HG03064 (cell line): ENCODE results near the gene RFLNA.

Experiments used
- ATAC-seq: cut with Tn5 transposase; IDR thresholded peaks from one replicate; pipeline ENCODE4 v1.9.1; 2021; ENCODE audit warnings: low read depth; ENCODE audit not compliant: unreplicated experiment

Gene RFLNA

DNA sequence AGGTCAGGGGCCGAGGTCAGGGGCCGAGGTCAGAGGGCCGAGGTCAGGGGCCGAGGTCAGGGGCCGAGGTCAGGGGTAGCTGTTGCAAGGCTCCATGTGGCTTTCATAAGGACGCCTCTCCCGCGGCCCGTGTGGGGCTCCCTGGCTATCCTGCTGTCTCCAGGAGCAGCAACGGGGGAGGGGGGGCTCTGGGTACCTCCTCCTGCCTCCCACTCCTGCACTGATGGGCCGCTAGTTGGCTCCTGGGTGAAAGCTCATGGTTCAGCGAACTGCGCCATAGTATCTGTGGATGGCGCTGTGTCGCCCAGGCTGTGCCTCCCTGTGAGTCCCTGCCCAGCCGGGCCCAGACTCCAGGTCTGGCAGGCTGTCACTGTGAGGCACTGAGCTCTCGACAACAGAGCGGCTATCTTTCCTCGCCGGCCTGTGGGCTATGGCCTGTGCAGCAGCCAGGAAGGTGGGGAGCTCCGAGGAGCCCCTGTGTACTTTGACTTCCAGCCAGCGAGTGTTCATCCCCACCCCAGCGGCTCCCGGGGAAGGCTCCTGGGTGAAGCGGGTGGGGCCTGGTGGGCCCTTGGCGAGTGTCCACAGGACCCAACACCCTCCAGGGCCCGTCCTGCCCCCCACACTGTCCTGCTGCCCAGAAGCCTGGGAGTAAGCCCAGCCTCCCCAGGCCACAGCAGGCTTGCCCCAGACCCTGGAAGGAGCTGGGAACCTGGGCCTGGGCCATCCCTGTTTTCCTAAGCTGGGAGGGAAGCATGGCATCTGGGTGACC, 8.1 kb downstream of the RFLNA start:
- ATAC-seq = no peak

DNA sequence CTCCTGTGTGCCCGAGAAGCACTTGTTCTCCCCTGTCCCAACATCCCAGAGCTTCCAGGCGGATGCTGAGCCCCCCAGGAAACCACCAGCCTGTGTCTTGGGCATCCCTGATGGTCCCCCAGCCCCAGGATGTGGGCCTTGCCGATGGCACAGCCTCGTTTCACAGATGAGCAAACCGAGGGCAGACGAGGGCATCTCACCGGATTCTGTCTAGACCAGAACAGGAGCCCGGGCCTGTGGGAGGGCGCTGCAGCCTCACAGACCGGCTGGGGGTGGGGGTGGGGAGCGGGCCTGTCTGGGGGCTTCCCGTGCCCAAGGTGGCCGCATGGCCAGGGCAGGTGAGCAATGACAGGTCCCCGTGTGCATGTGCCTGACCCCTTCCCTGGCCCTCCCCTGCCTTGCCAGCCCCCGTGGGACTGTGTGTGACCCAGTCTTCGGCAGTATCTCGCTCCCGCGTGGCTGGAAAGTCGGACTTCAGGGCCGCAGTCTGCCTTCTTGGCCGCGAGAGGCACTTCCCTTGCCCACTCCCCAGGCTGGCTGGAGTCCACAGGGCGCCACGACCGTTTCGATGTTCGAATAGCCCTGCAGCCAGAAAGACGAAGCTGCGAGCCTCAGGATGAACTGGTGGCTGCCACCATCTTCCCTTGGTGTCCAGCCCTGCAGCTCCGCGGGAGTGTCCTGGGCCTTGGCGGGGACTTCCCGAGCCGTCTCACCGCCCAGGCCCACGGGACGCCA, 8.9 kb downstream of the RFLNA start:
- no peak for ATAC-seq

DNA sequence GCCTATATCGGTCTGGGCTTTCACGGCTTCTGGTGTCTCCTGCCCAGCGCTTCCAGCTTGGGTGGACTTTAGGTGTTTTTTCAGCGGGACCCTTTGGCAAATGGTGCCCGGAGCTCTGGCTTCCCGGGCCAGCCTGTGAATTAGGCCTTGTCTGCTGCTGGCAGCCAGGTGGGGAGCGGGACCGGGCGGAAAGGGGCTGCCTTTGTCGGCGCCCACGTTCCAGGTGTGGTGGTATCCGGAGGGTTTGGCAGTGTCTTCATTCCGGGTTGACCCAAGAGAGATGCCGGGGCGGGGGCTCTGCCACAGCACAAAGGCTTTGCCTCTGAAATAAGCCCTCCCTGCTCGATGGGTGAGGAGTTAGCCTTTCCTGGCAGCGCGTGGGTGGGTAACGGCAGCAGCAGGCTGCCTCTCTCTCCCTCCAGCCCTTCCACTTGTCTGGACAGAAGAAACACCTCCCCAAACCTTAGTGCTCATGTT, 9.5 kb downstream of the RFLNA start:
- ATAC-seq = no peak

DNA sequence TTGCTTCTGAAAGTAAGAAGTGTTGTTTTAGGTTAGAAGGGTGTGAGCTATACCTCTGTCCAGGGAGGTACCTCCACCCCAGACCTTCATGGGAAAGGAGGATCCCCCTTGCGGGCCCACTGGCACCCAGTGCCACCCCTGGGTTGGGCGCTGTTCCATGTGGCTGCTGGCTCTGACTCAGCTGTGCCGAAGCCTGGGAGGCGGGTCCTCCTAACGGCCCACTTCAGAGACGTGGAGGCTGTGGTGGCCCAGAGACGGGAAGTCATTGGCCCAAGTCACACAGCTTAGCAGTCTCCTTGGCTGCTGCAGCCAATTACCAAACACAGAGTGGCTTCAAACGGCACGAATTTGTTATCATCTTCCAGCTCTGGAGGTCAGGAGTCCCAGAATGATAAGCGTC, 10.2 kb downstream of the RFLNA start:
- no peak for ATAC-seq

DNA sequence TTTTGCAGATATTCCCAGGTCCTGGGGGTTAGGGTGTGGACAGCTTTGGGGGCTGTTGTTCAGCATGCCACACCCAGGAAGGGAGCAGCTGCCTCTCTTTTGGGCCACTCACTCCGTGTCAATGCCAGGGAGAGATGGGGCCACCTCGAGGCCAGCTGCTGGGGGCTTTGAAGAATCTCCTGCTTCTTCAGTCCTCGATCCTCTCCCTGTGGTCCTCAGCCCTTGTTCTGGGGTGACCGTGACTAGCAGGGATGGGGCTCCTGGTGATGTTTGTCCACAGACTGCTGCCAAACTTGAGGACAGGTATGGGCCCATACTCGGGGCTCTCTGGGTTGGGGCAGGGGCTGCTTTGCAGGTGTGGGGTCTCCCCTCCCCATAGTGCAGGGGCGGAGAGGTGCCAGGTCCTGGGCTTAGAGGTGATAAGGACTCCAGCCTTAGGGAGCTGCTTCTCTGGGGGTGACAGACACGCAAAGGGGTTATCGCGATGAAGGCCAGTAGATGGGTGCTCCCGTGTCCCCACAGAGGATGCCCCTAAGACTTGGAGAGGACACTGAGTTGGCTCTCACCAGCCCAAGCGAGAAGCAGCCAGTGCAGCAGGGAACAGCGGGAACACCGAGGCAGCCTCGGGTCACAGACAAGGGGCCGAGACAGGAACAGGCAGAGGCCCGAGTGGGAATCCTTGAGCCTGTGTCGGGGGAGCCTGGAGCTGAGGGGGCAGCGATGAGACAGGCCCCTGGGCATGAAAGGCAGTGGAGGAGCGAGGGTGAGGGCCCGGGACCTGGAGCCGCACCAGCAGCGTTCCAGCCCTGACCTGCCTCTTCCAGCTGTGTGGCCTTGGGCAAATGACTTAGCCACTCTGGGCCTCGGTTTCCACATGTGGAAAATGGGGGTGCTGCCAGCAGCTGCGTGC, 11.1 kb downstream of the RFLNA start:
- no peak for ATAC-seq

DNA sequence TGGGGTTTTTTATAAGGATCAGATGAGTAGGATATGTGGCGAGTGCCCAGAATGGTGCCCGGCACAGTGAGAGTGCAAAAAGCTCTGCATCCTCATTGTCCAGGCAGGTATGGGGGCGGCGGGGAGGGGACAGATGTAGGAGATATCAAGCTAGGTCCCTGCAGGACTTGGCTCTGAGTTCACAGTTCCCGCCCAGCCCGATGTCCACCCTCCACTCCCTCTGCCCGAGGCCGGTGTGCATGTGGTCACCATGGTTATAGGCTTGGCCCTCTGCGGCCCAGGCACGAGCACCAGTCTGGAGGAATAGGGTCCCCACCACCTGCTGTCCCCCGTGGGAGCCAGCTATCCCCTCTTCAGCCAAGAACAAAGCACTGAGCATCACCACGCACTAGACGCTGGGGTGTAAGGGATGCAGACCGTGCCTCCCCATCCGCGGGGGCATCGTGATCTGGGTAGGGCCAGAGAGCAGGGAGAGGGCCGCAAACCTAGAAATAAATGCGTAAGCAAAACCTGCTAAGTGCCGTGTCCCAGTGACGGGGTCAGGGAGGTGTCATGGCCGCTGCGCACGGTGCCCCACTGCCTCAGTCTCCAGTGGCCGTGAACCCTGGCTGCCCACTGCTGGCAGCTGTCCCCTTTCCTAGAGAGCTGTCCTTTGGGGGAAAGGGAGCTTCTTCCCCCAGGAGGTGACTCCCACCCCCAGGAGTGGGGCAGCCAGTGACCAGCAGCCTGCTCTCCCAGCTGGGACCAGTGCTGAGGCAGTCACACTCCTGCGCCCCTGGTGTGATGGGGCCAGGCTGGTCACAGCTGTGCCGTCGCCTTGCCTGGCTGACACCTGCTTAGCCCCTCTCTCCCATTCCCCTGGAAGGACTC, 12.0 kb downstream of the RFLNA start:
- ATAC-seq = no peak

DNA sequence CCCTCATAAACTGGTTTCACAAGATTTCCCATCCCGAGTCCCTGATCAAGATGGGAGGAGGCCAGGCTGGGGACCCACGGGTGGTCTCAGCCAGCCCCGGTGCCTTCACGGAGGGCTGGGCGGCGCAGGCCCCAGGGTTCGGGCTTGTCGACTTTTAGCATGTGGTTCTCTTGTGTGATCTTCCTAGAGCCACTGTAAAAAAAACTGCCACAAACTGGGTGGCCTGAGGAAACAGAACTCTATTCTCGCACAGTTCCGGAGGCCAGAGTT, 12.6 kb downstream of the RFLNA start:
- ATAC-seq = no peak

DNA sequence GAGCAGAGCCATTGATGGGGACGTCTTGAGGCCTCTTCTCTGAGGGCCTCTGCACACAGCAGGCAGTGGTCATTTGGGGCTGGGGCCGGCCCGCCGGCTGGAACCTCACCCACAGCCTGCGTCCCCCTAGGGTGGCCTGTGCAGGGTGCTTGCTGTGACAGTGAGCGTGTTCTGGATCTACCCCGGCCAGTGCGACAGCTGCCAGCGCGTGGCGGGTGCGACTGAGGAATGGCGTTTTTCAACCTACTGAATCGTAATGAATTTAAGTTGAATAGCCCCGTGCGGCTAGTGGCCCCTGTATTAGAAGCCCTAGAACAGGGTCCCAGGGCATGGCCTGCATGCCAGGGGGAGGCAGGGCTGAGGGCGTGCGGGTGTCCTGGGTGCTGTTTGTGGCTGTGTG, 13.8 kb downstream of the RFLNA start:
- no peak for ATAC-seq

DNA sequence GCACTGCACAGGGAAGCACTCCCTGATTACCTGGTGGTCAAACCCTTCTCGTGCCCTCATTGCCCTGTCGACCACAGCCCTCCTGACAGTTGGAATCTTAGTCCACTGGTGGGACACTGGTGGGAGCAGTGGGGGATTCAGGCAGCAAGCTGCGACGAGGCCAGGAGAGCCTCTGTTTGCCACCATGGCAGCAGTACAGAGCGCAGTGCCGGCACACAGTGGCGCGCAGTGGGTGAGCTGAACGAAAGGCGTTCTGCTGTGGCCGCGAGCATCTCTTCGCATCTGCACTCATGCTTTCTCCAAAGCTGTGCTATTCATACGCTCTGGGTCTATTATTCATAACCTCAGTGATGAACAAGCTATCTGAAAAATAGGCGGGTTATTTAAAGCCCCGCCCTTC, 14.3 kb downstream of the RFLNA start:
- ATAC-seq = no peak

DNA sequence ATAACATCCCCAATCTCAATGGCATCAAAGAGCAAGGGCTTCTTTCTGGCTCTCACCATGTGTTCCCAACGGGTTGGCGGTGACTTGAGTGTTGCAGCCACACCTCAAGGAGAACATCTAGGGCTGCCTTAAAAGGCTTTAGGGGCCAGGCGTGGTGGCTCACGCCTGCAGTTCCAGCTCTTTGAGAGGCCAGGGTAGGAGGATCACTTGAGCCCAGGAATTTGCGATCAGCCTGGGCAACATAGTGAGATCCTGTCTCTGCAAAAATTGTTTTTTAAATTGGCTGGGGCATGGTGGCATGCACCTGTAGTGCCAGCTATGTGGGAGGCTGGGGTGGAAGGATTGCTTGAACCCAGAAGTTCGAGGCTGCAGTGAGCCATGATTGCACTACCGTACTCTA, 14.9 kb downstream of the RFLNA start:
- ATAC-seq = no peak

DNA sequence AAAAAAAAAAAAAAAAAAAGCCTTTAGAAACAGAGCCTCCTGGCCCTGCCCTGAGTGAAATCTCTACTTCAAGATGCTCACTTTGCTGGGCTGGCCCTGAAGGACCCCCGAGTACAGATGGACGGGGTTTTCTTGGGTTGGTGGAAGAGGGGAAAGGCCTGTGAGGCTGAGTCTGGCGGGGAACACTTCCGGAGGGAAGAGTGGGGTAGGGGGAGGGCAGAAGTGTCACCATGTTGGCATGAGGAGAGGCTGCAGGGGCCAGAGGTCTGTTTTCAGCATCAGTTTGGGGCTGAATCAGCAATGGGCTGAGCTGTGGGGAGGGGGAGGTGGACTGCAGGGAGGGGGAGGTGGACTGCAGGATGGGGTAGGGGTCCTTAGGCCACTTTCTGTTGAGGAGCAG, 15.3 kb downstream of the RFLNA start:
- ATAC-seq = no peak

DNA sequence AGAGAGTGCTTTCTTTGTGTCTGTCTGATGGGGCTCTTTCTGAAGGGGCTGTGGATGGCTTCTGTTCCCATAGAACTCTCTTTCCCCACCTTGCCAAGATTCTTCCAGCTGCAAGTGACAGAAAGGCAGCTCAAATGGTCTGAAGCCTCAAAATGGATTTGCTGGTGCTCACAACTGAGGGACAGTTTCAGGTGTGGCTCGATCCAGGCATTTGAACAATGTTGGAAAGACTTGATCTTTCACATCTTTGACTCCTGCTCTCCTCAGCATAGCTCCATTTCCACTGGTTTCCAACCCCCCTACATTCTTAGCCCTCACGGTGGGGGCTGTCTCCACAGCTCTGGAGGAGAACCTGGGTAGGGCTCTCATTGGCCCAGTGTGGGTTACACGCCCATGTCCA, 15.9 kb downstream of the RFLNA start:
- no peak for ATAC-seq

DNA sequence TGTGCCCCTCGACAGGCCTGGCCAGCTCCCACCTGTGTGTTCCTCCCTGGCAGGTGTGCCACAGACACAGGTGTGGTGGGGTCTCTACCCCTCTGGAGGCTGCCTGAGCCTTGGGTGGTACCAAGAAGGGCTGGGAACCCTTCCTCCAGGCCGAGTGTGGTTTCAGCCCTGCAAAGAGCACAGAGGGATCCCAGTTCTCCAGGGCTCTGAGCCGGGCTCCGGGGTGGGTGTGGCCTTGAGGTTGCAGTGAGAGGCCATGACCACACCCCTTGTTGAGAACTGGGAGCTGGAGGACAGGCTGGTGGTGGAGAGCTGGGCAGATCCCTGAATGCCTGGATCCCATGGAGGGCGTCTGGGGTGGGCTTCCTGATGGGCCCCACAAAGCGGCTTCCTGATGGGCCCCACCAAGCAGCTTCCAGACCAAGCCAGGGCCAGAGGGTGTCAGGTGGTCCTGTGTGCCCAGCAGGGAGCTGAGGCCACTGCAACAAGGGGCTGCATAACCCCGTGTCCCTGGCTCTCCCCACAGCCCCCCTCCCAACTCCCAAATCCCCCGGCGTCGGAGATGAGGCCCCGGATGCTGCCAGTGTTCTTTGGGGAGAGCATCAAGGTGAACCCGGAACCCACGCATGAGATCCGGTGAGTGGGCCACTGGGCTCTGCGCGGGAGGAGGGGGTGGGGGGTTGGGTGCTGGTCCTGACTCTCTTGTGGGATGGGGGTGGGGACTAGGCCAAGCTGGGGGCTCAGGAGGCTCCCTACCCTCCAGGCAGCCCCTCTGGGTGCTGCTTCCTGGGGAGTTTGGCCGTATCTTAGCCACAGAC, 16.6 kb downstream of the RFLNA start:
- no peak for ATAC-seq

DNA sequence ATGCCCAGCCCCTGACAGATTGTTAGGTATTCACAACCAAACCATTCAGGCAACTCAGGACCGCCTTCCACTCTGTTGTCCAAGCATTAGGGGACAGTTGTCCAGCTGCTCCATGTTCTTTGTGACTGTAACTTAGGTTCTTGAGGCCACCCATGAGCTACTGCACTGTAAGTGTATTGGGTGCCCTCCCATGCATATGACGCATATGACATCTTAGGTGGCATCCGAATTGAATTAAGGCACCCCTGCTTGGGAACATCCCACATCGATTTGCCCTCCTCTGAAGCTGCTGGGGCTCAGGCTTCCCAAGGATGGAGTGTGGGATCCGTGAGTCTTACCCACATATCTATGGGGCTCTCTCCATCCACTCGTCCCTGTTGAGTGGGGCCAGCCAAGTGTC, 17.7 kb downstream of the RFLNA start:
- ATAC-seq = no peak

DNA sequence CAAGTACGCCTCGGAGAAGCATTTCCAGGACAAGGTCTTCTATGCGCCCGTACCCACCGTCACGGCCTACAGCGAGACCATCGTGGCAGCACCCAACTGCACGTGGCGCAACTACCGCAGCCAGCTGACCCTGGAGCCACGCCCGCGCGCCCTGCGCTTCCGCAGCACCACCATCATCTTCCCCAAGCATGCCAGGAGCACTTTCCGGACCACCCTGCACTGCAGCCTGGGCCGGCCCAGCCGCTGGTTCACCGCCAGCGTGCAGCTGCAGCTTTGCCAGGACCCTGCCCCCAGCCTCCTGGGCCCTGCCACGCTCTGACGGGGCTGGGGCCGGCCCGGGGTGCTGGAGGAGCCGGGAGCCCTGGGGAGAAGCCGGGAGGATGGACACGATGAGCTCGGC, 19.3 kb downstream of the RFLNA start:
- ATAC-seq = no peak

DNA sequence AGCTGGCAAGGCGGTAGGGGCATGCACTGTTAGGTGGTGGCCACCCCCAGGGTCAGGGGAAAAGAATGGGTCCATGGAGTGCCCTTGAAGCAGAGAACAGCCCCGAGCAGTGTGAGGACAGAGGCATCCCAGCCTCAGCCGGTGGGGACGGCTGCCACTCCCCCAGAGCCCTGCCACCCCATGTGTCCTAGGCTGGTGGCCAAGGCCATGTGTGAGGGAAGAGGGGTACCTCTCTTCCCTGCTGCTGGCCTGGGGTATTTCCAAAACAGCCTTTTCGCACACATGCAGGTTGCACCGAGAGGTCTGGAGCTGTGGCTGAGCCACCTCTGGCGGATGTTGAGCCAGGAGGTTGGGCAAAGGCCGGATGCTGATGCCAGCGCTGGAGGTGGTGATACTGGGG, 19.9 kb downstream of the RFLNA start:
- ATAC-seq = no peak

DNA sequence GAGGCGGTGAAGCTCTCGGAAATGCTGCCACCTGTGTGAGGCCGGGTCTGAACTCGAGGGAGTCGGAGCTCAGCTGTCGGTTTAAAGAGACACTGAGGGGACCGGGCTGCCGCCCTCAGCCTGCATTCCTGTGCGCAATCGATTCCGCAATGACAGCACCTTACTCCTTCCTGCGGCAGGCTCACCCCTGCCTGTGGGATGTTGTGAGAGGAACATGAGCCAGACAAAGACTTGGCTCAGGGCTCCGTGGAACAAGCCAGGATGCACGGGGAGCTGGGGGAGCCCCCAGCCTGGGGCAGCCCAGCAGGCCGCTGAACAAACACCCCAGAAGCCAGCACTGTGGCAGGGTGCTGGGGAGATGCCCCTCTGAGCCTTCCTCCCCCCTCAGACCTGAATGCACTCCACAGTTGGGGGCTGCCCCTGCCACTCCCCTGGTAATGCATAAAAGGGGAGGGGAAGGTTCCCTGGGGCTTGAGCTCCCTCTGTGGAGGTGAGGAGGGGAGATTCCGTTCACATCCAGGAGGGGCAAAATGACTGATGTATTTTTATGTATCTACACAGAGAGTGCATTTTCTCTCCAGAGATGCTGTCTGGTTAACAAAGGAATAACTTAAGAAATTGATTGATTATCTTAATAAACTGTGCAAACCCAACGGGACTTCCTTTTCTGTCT, 20.6 kb downstream of the RFLNA start:
- no peak for ATAC-seq

DNA sequence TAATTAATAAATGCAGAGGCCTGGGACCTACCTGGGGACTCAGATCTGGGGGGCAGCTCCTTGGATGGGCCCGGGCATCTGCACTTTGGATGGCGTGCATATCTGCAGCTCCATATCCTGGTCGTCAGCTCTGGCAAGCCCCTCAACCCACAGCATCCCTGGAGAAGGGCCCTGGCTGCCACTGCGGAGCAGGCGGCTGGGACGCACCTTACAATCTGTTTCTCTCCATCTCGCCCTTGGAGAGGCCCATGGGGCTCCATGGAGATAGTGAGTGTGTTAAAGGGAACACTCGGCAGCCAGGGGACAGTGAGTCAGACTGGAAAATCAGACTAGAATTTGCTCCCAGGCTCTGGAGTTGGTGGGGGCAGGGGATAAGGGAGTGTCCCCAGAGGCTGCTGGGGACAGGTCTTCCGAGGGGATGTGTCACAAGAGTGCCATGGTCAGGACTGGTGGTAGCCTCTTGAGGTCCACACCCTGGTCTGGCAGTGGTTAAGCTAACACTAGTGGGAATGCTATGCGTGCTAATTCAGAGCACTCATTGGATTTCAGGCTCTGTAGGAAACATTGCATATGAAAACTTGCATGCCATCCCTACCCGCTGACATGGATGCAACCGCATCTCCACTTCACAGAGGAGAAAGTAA, 21.5 kb downstream of the RFLNA start:
- ATAC-seq = no peak

DNA sequence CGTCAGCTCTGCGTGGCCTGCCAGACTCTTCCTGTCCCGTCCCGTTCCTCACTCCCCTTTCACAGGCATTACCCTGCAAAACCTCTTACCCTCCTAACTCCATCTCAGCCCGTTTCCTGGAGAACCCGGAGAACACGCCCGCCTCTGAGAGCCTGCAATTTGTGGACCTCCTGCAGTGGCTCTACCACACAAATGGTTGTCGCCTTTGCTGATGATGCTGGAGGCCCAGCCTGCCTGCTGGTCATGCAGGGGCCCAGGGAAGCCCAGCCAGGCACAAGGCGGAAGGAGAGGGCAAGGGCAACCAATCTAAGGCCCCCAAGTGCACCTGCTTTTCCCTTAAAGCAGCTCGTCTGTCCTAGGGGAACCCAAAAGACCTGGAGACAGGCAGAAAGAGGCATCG, 22.5 kb downstream of the RFLNA start:
- ATAC-seq = no peak
